ENCODE data around the gene MOSMO.
"Not testable (repeated sequence)": the region's sequence is repeated elsewhere in the genome, so short reads cannot be mapped to it uniquely, and the experiment has no call there.

GRCh38 chr16:22043882-22044281, 36.0 kb downstream of the MOSMO start:
- TF ChIP-seq POLR2A (IDR thresholded peaks at IDR 0.05; ENCODE audit: low read depth, low read length); POLR2AphosphoS5 (IDR thresholded peaks at IDR 0.05; ENCODE audit: low read depth, low read length); TAF1 (IDR thresholded peaks at IDR 0.05; ENCODE audit: borderline replicate concordance, low read depth, low read length): not testable (repeated sequence)
